HG03095 (cell line): ENCODE results near the gene PTPN14.

Source experiments
- ATAC-seq: cut with Tn5 transposase; IDR thresholded peaks from one replicate; pipeline ENCODE4 v1.9.1; 2021; ENCODE audit warnings: moderate library complexity; ENCODE audit not compliant: unreplicated experiment

The PTPN14 gene

DNA sequence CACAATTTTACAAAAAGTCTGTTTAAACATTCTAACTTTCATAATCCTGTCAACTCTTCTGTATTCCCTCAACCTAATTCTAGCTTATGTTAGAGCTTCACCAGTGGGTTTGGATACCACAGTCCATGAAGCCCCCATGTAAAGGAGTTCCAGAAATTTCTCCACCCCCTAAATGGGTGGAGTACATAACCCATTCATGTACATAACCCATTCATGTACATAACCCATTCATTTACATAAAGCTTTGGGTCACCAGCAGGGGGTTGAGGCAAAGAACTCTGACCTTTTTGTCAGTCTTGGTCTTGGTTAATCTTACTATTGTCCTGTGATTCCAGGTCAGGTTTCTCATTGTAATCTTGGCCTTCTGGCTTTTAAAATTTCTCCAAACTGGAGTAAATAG lies 208.9 kb downstream of the PTPN14 start:
- ATAC-seq = no peak

DNA sequence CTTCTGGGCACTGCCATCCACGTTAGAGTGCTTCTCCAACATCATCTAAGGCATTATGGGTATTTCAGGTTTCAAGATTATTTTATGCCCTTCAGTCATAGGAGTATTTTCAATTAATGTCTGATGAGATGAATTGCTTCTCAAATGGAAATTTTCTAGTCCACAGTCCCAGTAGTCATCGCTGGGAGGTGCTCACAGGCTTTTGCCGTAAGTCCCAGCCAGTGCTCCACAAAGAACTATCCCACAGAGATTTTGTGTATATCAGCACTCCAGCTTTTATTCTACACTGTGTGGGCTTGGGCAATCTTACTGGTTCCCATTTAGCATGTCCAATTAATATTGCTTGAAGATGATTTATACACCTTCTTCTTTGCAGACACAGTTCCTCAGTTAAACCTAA lies 209.5 kb downstream of the PTPN14 start:
- ATAC-seq = no peak

DNA sequence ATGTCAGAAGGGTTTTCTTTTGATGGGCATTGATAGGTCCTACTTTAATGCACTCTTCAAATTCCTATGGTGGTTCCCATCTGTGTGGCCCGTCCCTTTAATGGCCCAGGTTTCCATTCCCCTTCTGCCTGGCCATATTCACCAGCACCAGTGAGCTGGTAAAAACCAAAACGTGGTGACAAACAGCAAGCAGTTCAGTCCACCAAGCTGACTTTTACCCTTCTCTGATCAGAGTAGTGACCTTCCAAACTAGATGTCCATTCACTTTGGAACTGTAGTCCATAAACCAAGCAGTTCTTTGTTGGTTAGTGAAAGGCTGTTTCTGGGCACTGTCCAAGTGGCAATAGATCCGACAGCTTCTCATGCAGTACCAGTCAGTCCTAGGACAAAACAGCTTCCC lies 209.9 kb downstream of the PTPN14 start:
- ATAC-seq = no peak

DNA sequence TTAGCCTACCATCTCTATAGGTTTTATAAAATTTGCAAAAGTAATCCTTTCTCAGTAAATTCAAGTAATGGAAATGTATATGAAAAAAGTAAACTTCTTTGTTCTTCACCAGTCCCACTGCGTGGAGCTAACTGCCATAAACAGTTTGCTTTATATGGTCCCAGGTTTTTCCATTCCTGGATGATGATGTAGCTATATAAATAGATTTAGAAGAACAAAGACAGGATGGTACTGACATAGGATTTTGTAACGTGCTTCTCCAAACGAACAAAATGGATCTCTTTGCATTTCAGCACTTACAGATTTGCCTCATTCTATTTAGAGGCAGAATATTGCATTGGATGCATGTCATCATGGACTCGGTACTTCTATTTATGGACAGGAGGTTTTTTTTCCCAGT lies 213.2 kb downstream of the PTPN14 start:
- no peak for ATAC-seq

DNA sequence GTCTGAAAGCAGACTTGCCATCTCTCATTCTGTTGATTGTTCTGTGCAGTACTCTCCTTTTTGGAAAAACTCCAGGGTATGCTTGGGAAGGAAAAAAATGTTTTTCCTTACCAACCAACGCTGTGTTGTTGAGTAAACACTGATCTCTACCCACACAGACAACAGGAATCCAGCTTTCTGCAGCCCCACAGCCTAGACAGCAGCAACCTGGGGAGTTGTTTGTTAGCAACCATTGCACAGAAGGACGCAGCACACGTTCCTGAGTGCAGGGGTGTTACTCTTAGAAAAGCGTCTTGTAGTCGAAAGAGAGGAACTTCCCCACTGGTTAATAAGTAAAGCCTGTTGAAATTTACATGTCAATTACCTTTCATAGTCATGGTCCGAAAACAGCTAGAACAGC lies 213.9 kb downstream of the PTPN14 start:
- peak; percentile 49 for ATAC-seq

DNA sequence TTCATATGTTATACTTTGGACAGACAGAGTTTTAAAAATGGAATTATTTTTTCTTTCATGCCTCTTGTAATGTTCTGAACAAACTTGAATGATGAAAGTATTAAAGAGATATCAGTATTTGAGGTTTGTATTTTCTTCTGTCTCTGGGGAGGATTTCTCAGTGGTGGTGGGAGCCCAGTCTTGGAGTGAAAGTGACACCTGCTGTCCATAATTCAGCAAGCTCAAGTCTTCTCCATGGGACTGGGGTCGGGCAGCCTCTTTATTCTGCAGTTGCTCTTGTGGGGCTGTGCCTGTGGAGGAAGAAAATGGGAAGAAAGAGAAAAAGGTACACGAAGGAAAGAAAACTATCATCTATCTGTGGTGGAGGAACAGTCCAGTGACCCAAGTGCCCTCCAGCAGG lies 214.4 kb downstream of the PTPN14 start:
- ATAC-seq = no peak

DNA sequence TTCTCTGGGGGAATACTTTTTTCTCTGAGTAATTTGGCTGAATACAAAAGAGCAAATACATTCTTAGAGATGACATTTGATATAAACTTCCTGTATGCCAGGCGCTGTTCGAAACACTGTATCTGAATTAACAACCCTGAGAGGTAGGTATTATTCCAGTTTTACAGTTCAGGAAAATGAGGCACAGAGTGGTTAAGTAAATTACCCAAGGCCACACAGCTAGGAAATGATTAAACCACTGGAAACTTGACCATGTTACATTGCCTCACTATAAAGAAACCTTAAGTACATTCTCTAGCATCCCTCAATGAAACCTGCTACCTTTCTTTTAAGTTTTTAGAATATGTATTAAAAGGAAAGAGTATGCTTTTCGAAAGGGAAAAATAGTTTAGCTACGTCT lies 215.8 kb downstream of the PTPN14 start:
- ATAC-seq = no peak

DNA sequence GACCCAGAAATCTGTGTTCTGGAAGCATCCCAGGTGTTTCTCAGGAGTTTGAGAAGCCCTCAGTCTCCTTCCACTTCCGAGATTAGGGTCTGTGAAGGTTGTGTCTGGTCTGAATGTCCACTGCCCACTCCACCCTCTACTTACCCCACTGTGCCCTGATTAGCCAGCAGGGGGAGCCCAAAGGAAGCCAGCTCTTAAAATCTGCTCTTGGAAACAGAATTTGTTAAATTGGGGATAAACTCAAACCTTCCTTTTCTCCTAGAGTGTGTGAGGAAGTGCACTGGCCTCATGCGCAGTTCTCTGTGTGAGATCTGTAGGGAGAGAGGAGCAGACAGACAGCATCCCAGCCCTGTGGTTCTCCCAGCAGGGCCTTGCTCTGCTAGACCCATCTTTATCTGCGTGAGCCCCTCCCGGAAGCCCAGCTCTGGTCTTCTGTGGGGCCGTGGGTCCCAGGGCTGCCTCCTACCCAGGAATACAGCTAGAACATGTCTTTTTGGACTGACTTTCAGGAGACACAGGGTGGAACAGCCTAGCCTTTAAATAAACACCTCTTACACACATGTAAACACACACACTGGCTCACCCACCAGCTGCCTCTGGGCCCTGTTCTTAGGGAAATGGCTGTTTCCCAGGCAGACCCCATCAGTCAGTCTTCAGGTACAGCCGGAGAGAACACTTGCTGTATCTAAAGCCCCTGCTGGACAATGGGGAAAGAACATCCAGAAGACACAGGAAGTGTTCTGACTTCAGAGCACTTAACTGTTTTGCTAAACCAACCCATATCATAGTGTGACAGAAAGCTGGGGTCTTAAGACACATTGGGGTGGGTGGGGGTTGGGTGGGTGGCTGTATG lies 218.2 kb downstream of the PTPN14 start:
- no peak for ATAC-seq

DNA sequence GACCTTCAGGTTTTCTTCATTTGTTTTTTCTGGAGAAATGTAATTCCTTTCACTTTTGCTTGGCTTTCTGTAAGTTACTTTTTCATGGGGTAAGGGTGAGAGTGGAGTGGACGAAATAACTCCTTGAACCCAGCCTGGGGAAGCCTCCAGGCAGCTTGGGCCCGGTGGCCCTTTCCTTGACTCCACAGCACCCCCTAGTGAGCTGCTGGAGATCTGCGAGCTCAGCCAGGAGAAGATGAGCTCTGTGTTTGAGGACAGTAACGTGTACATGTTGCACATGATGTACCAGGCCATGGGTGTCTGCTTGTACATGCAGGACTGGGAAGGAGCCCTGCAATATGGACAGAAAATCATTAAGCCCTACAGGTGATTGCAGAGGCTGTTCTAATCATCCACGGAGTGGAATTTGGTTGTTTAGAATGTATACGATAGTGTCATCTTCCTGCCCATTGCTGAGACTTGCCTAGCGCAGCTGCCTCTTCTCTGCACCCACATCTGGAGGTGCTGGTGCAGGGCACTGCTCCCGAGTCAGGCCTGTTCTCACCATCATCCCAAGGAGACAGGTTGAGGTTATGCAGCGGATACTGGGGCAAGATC lies 219.5 kb downstream of the PTPN14 start:
- peak; percentile 39 for ATAC-seq

DNA sequence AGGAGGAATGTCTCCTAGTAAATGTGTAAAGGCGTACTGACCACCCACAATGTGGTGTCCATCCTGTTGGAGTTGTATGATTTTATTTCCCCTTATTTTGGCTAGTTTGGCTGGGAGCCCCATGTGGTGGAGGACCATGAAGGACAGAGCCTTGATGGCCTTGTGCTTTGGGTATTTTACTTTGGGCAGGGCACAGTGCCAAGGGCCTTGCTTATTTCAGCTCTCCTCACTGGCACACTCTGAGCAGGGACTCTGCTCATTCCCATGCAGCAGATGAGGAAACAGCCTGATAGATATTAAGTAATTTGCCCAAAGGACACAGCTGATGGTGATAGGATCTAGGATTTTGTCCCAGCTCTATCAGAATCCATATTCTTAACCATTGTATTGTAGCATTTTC lies 220.2 kb downstream of the PTPN14 start:
- no peak for ATAC-seq

DNA sequence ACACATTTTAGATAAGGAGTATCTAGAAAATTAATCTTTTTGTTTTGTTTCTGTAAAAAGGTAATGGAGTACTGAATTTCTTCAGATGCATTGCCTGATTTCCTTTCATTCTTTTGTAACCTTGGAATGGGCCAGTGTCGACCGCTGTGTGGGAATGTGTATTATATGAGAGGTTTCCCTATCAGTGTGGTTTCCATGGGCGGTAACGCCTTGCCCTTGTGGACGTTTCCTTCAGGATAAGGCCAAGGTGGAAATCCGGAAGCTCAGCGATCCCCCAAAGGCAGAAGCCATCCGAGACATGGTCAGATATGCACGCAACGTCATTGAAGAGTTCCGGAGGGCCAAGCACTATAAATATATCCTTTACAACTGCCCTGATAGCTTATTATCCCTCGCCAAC lies 220.7 kb downstream of the PTPN14 start:
- no peak for ATAC-seq

DNA sequence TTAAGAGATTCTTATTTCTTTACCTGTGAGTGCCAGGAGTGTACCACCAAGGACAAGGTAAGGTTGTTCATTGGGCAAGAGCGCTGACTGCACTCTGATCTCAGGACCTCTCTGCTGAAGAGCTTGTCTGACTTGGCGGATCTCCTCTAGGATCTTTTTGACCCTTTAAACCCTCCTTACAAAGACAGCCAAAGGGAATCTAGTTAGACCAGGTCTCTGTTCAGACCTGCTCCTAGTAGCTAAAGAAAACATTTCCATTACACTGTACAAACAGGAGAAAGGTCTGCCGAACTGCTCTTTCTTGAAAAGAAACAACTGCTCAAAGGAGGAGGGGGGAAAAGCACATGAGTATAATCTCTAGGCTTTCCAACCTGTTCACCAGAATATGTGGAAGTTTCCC lies 221.2 kb downstream of the PTPN14 start:
- no peak for ATAC-seq

DNA sequence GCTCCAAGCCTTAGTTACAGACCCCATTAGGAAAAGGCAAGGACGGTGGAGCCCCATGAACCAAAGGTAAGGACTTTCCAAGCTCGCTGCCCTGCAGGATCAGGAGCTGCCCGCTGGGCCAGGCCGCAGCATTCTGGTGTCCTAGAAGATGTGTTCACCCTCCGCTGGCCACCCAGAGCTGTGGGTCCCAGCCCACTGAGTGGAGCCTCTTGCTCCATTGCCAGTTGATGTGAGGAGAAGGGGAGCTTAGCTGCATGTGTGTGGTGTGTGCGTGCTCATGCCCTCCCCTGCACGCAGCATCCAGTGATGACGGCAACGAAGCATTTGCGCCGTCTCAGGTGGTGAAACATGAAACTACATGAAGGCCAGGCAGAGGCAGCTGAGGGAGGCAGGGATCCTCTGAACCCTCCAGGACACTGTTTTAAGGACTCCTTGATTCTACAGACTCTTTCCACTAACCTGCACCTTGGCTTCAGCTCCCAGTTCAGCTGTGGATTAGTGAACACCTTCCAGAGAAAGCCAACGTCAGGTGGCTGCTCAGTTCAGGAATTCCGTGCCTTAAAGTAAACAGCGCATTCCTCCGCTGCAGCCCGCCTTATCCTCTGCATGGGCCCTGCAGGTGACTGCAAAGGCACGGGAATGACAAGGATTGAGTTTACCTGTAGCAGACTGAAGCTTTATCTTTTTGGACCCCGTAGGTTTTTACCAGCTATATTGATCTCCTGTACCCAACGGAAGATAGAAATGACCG lies 221.8 kb downstream of the PTPN14 start:
- no peak for ATAC-seq

DNA sequence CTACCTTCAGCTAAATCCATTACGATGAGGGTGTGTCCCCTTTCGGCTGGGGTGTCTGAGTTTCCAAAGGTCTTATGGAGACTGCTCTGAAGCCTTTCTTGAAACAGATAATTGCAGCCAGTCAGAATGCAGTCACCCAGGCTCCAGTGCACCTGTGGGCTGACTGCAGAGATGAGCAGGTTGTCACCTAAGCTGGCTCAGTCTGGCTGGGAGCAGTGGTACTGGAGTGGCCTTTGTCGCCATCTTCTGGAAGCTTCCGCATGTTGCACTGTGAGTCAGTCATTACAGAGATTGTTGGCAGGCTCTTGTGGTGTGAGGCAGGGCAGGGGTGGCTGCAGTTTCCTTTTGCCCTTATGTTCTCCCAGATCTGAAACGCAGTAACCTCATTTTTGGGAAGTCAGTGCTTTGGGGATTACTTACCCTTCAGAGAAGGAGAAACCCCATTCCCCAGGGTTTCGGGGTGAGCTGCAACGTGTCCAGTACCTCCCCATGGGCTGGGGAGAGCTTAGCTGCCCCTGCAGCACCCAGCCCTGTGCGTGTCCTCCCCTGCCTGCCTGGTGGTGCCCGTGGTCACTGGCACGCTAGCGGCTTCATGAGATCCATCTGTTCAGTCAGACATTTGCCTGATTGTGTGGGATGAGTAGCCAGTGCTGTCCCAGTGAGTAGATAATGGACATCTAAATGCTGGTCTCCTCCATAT lies 222.5 kb downstream of the PTPN14 start:
- peak; percentile 83 for ATAC-seq

DNA sequence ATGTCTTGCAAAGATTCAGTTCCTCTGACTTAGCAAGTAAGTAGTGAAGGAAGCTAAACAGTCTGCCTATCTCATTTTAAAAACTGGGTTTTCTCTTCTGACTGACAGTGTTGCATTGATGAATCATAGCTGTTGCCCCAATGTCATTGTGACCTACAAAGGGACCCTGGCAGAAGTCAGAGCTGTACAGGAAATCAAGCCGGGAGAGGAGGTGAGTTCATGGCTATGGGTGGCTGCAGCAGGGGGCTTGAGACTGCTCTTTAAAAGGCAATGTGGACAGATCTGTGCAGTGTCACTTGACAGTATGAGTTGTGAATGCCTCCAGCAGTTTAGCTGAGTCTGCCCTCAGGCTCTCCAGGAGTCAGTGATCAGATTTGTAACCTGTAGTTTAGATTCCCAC lies 223.9 kb downstream of the PTPN14 start:
- ATAC-seq = no peak

DNA sequence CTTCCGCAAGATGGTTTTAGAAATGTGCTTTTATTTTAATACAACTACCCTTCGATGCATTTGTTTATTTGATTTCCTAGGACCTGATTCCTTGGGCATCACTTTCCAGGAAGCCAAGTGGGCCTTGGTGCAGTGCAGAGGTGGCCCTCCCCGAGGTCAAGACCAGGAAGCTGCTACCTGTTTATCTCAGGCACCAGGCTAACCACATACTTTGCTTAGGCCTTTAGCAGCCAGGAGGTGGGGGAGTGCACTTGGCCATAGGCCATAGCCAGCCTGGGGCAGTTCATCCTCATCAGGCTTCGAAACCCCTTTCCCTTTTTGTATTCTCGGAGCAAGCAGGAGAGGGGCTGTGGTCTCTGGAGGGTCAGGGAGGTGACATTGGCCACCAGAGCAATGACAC lies 225.0 kb downstream of the PTPN14 start:
- ATAC-seq = no peak

DNA sequence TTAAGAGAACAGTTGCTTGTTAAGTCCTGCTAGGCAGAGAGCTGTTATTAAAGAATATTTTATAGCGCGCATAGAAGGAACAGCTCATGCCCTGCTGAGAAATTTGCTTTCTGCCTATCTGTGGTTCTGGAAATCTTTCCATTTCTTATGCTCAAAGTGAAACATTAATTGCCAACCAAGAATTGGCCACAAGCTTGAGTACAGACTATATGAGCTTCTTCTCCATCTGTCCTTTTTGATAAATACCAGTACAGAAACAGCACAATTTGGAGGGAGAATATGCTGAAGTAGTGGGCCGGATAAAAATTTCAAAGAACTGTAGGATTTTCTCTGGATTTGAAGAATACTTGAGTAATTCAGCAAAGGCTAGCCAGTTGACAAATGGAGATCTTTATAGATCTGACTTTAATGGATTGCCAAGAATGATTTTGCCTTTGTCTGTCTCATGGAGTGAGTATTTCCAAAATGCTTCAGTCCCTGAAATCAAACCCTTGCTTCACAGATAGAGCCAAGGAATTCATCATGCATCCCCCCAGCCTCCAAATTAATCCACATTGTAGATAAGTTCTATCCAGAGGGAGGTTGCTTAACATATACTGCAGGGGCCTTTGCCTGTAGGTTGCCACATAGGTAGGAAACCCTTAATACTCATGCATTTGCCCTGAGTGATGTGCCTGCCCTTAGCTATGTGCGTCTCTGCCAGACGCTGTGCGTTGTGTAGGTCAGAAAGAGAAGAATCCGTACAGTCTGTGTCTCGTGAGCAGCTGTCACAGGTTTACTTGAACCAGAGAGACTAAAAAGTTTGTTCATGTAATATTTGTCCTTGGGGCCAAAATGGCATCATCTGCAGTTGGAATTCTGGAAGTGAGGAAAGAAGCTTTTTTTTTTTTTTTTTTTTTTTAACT lies 226.3 kb downstream of the PTPN14 start:
- no peak for ATAC-seq

DNA sequence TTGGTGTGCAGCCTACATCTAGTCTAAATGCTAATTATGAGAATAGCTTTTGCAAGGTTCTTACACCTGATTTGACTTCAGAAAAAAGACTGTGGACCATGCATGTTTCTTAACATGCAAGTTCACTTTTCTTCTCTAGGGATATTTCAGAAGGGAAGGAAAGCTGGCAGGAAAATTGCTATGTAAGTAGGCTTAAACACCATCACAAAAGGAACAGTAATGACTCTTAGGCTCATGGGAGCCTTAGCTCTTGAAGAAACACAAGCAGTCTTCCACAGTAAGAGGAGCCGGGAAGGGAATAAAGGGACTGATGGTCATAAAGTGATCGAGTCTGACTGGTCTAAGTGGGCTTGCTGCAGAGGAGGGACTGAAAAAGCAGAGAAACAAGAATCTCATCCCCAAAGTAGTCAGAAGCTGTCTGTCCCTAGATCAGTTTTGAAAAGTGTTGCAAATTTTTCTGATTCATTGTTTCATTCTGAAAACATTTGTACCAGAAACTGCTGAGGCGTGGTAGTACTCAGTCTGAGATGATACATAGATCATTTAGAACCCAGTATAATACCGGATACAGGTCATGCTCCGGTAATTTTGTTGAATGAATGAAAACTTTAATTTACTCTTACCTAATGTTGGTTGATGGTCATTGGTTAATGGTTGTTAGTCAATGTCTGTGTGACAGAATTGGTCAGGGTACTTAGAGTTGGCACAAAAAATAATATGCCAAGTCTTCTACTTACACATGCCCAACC lies 229.5 kb downstream of the PTPN14 start:
- peak; percentile 76 for ATAC-seq

DNA sequence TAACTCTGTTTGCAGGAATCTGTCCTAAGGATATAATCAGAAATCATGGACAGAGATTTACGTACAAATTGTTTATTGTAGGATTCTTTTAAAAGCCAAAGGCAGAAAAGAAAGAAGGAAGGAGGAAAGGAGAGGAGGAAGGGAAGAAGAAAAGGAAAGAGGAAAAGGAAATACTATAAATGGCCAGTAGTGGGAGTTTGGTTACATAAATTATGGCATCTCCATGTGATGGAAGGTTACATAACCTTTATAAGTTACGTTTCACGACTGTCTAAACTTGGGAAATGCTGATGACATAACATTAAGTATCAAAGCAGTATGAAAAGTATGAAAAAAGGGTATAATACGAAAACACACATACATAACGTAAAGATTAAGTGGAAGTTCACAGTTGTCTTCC lies 231.5 kb downstream of the PTPN14 start:
- ATAC-seq = no peak
